Measurements from ENCODE around the gene DIP2C. TPM values are rescaled to one million over a fixed set of nuclear protein-coding genes. Genes with fewer than 3 reads are reported as not detected.

Gene DIP2C
- total and polyA plus RNA-seq, 2 donors (not counting 1 experiment from before 2014, with no cell fraction given) = 1.3 to 1.9 TPM

DNA sequence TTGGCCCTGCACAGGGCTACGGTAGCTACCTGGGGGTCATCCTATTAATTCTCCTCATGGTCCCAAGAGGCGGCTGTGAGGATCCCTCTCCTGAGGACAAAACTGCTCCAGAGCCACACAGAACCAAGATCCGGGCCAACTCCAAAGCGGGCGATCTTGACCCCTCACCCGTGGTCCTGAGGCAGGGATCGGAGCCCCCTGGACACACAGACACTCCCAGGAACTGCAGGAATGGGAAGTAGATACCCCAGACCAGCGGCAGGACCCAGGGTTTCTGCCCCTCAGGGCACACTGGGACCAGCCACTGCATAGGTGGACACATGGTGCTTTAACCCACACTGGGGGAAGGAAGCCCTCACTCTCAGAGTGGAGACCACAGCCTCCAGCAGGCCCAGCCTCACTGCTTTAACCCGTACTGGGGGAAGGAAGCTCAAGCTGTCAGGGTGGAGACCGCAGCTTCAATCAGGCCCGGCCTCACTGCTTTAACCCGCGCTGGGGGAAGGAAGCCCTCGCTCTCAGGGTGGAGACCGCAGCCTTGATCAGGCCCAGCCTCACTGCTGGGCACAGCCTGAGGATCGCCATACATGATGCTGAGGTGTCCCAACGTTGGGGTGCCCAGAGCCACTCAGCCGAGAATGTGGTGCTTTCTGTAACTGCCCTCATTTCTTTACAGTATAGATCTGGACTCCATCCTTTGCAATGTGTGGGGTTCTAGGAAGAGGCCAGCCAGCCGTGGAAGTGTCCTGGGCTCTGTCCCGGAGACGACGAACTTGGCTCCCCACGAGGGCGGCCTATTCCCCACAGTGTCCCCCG is 60.1 kb downstream of the DIP2C start:
- WGBS (ENCODE audit: insufficient coverage) = 45% methylated on average over 24 of the region's 25 CpGs
- intact Hi-C loops (cut with micrococcal nuclease) = no loop called here

More for the DNA sequence above, 60.1 kb downstream of the DIP2C start:
- Histone ChIP-seq H3K9ac (ENCODE audit: low read length) (no peak overlapping the region), H3K4me1 (ENCODE audit: control insufficient read depth in 2 of 2, insufficient read depth in 2 of 2, low read length in 2 of 2) (no peaks in the 10 kb centered on the region), H3K36me3 (replicated peaks in 1 of 2; ENCODE audit: control extremely low read depth in 1 of 2, control insufficient read depth in 1 of 2, extremely low read depth in 1 of 2, insufficient read depth in 2 of 2, low read length in 1 of 2) (no peaks in the 10 kb centered on the region), H3K9me3 (ENCODE audit: control extremely low read depth in 1 of 3, control insufficient read depth in 2 of 3, insufficient read depth in 1 of 3, low read length in 2 of 3) (peaks cover 0 to 6% (median 0%) of the 10 kb centered on the region in 3 donors), H3K79me2 (ENCODE audit: control insufficient read depth, insufficient read depth, low read length) (no peaks in the 10 kb centered on the region), H3K4me3 (ENCODE audit: control extremely low read depth in 1 of 5, extremely low read depth in 1 of 5, insufficient read depth in 1 of 5, low read depth in 2 of 5, low read length in 4 of 5) (no peak overlapping the region), H3K27ac (ENCODE audit: low read length in 2 of 2) (no peak overlapping the region), H3K4me2 (replicated peaks; ENCODE audit: low read depth, low read length, poor library complexity, severe bottlenecking) (no peak overlapping the region), H2AFZ (ENCODE audit: insufficient read depth, low read depth, low read length, poor library complexity, severe bottlenecking) (no peak overlapping the region), H4K20me1 (ENCODE audit: control insufficient read depth, insufficient read depth, low read length, poor library complexity, severe bottlenecking) (no peaks in the 10 kb centered on the region), H3K27me3 (replicated peaks in 1 of 4; ENCODE audit: control extremely low read depth in 1 of 4, control insufficient read depth in 3 of 4, insufficient read depth in 4 of 4, low read length in 3 of 4) (peaks cover 0 to 15% (median under 1%) of the 10 kb centered on the region in 4 experiments)
- ATAC-seq (ENCODE audit: low read depth) (no peak), DNase-seq (no peak)
- TF ChIP-seq, protein P1, sequence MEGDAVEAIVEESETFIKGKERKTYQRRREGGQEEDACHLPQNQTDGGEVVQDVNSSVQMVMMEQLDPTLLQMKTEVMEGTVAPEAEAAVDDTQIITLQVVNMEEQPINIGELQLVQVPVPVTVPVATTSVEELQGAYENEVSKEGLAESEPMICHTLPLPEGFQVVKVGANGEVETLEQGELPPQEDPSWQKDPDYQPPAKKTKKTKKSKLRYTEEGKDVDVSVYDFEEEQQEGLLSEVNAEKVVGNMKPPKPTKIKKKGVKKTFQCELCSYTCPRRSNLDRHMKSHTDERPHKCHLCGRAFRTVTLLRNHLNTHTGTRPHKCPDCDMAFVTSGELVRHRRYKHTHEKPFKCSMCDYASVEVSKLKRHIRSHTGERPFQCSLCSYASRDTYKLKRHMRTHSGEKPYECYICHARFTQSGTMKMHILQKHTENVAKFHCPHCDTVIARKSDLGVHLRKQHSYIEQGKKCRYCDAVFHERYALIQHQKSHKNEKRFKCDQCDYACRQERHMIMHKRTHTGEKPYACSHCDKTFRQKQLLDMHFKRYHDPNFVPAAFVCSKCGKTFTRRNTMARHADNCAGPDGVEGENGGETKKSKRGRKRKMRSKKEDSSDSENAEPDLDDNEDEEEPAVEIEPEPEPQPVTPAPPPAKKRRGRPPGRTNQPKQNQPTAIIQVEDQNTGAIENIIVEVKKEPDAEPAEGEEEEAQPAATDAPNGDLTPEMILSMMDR (IDR thresholded peaks at IDR 0.05) = no peak
- TF ChIP-seq EZH2 (IDR thresholded peaks at IDR 0.05; ENCODE audit: borderline replicate concordance, insufficient read depth, low read depth, low read length, poor library complexity, severe bottlenecking) = no peak
- ChIA-PET CTCF (no interaction called here), POLR2A (no interaction called here)
- no peak overlapping the region for H3K27ac Mint-ChIP-seq
- H3K27me3 Mint-ChIP-seq = peaks cover 31% of the 10 kb centered on the region
- H3K4me1 Mint-ChIP-seq = no peaks in the 10 kb centered on the region
- H3K9me3 Mint-ChIP-seq (ENCODE audit: insufficient read depth) = no peaks in the 10 kb centered on the region
- H3K4me3 Mint-ChIP-seq = no peak overlapping the region
